ENCODE data around the gene PRX. TPM values are rescaled to one million over a fixed set of nuclear protein-coding genes. Genes with fewer than 3 reads are reported as not detected.

PRX gene
- total and polyA plus RNA-seq, 2 of the 13 experiments (the other 11 are each of a cell fraction or from before 2014, with no cell fraction given) = 0.66 TPM

DNA sequence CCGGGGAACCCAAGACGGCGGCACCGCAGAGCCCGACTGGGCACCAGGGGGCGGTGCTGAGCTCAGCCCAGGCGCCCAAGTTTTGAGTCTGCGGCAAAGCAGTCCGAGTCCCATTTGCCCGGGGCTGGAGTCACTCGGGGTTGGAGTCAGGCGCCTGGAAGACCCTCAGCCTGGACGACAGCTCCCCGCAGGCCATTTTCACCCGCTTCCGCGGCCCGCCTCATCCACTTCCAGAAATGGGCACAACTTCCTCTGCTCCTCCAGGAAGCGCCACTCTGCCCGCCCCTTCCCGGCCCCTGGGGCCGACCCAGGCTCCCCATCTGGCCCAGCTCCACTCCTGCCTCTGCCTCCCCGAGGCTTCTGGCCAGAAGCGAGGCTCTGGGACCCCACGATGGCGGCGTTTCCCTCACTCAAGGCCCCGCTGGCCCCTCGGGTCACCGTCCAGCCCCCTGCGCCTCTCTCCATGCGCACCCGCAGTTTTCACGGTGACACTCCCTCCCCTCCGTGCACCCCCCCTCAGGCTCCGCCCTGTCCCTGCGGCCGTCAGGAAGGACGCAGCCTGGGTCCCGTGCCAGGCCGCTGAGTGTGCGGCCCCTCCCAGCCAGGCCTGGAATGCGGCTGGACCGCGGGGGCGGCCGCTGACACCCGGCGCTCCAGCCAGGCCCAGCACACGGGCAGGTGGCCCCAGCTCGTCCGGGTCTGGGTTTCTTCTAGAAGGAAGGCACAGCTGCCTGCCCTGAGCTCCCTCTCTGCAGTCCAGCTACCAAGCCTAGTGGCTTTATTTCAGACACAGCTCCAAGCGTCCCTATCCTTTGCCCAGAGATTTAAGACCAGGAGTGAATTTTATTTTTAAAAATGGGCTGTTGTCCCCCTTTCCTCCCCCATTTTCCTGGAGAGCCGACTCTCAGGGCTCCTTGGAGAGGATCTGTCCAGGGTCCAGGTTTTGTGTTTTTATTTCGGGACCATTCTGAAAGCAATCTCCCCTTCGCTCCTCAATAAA lies 7.9 kb upstream of the PRX start (continued):
- TF ChIP-seq, protein P1, sequence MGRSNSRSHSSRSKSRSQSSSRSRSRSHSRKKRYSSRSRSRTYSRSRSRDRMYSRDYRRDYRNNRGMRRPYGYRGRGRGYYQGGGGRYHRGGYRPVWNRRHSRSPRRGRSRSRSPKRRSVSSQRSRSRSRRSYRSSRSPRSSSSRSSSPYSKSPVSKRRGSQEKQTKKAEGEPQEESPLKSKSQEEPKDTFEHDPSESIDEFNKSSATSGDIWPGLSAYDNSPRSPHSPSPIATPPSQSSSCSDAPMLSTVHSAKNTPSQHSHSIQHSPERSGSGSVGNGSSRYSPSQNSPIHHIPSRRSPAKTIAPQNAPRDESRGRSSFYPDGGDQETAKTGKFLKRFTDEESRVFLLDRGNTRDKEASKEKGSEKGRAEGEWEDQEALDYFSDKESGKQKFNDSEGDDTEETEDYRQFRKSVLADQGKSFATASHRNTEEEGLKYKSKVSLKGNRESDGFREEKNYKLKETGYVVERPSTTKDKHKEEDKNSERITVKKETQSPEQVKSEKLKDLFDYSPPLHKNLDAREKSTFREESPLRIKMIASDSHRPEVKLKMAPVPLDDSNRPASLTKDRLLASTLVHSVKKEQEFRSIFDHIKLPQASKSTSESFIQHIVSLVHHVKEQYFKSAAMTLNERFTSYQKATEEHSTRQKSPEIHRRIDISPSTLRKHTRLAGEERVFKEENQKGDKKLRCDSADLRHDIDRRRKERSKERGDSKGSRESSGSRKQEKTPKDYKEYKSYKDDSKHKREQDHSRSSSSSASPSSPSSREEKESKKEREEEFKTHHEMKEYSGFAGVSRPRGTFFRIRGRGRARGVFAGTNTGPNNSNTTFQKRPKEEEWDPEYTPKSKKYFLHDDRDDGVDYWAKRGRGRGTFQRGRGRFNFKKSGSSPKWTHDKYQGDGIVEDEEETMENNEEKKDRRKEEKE (IDR thresholded peaks at IDR 0.05) = no peak
- peak; percentile 80 for TF ChIP-seq ZNF136 (CRISPR knock-in tag; IDR thresholded peaks at IDR 0.05; ENCODE audit: low read depth)
- TF ChIP-seq, protein P2, sequence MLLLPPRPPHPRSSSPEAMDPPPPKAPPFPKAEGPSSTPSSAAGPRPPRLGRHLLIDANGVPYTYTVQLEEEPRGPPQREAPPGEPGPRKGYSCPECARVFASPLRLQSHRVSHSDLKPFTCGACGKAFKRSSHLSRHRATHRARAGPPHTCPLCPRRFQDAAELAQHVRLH (CRISPR knock-in tag; IDR thresholded peaks at IDR 0.05; ENCODE audit: borderline replicate concordance, low read depth) = no peak
- TF ChIP-seq, protein P3, sequence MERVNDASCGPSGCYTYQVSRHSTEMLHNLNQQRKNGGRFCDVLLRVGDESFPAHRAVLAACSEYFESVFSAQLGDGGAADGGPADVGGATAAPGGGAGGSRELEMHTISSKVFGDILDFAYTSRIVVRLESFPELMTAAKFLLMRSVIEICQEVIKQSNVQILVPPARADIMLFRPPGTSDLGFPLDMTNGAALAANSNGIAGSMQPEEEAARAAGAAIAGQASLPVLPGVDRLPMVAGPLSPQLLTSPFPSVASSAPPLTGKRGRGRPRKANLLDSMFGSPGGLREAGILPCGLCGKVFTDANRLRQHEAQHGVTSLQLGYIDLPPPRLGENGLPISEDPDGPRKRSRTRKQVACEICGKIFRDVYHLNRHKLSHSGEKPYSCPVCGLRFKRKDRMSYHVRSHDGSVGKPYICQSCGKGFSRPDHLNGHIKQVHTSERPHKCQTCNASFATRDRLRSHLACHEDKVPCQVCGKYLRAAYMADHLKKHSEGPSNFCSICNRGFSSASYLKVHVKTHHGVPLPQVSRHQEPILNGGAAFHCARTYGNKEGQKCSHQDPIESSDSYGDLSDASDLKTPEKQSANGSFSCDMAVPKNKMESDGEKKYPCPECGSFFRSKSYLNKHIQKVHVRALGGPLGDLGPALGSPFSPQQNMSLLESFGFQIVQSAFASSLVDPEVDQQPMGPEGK (CRISPR knock-in tag; IDR thresholded peaks at IDR 0.05) = peak; percentile 99
- TF ChIP-seq, protein P4, sequence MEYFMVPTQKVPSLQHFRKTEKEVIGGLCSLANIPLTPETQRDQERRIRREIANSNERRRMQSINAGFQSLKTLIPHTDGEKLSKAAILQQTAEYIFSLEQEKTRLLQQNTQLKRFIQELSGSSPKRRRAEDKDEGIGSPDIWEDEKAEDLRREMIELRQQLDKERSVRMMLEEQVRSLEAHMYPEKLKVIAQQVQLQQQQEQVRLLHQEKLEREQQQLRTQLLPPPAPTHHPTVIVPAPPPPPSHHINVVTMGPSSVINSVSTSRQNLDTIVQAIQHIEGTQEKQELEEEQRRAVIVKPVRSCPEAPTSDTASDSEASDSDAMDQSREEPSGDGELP (IDR thresholded peaks at IDR 0.05; ENCODE audit: borderline replicate concordance, low read depth) = peak; percentile 66; the same call in 1 of the 2 replicates
- TF ChIP-seq RXRB (CRISPR knock-in tag; IDR thresholded peaks at IDR 0.05; ENCODE audit: borderline replicate concordance) = no peak; the same call in 1 of the 2 replicates
- peak; percentile 84 for TF ChIP-seq KMT2B (CRISPR knock-in tag; IDR thresholded peaks at IDR 0.05)
- TF ChIP-seq, protein P5, sequence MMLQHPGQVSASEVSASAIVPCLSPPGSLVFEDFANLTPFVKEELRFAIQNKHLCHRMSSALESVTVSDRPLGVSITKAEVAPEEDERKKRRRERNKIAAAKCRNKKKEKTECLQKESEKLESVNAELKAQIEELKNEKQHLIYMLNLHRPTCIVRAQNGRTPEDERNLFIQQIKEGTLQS (CRISPR knock-in tag; IDR thresholded peaks at IDR 0.05) = peak; percentile 45; the same call in 1 of the 2 replicates
- TF ChIP-seq HNRNPL (IDR thresholded peaks at IDR 0.05; ENCODE audit: low read depth, low read length) = peak; percentile 85
- TF ChIP-seq, protein P6, sequence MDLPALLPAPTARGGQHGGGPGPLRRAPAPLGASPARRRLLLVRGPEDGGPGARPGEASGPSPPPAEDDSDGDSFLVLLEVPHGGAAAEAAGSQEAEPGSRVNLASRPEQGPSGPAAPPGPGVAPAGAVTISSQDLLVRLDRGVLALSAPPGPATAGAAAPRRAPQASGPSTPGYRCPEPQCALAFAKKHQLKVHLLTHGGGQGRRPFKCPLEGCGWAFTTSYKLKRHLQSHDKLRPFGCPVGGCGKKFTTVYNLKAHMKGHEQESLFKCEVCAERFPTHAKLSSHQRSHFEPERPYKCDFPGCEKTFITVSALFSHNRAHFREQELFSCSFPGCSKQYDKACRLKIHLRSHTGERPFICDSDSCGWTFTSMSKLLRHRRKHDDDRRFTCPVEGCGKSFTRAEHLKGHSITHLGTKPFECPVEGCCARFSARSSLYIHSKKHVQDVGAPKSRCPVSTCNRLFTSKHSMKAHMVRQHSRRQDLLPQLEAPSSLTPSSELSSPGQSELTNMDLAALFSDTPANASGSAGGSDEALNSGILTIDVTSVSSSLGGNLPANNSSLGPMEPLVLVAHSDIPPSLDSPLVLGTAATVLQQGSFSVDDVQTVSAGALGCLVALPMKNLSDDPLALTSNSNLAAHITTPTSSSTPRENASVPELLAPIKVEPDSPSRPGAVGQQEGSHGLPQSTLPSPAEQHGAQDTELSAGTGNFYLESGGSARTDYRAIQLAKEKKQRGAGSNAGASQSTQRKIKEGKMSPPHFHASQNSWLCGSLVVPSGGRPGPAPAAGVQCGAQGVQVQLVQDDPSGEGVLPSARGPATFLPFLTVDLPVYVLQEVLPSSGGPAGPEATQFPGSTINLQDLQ (CRISPR knock-in tag; IDR thresholded peaks at IDR 0.05) = 0 out of 2 replicates have a peak, but pooled peaks have one; percentile 10
- TF ChIP-seq RFXAP (CRISPR knock-in tag; IDR thresholded peaks at IDR 0.05; ENCODE audit: borderline replicate concordance) = peak; percentile 52; the same call in 1 of the 2 replicates
- TF ChIP-seq, protein P7, sequence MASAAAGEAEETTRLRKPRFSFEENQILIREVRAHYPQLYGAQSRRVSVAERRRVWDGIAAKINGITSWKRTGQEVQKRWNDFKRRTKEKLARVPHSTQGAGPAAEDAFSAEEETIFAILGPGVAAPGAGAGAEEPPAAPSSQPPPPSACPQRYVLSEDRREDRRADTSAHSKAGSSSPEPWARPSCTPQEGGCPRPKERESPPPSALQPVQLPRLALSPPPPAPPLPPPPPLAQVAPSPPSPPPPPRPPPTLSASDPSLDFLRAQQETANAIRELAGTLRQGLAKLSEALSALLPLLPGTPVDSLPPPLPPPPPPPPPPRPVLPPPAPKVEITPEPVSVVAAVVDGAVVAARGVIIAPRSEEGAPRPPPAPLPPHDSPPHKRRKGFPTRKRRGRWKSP (CRISPR knock-in tag; IDR thresholded peaks at IDR 0.05) = peak; percentile 93; the same call in 1 of the 2 replicates
- peak; percentile 57; the same call in 1 of the 2 replicates for TF ChIP-seq ZNF749 (CRISPR knock-in tag; IDR thresholded peaks at IDR 0.05; ENCODE audit: borderline replicate concordance)
- TF ChIP-seq, protein P8, sequence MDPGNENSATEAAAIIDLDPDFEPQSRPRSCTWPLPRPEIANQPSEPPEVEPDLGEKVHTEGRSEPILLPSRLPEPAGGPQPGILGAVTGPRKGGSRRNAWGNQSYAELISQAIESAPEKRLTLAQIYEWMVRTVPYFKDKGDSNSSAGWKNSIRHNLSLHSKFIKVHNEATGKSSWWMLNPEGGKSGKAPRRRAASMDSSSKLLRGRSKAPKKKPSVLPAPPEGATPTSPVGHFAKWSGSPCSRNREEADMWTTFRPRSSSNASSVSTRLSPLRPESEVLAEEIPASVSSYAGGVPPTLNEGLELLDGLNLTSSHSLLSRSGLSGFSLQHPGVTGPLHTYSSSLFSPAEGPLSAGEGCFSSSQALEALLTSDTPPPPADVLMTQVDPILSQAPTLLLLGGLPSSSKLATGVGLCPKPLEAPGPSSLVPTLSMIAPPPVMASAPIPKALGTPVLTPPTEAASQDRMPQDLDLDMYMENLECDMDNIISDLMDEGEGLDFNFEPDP (CRISPR knock-in tag; conservative IDR thresholded peaks at IDR 0.05) = 0 out of 2 replicates have a peak, but pooled peaks have one; percentile 28

Measured in HepG2 (cell line).